MM.1S (cell line): Measurements from ENCODE around the gene AHRR.

ENCODE experiments used
- CTCF ChIP-seq: fragments of 300-600 bp; sonication (generic); IDR thresholded peaks from 2 replicates; pipeline ENCODE4 v1.5.1; 2016; ENCODE audit warnings: antibody characterized with exemption, low read length, mixed read lengths
- EZH2 ChIP-seq: fragments of 300-600 bp; sonication (generic); optimal IDR thresholded peaks from 2 replicates; pipeline ENCODE3; 2017; ENCODE audit warnings: low read depth, mild to moderate bottlenecking, antibody characterized with exemption, low read length, mixed read lengths
- EZH2phosphoT487 ChIP-seq: fragments of 300-600 bp; sonication (generic); IDR thresholded peaks from 2 replicates; pipeline ENCODE4 v1.6.1; 2018; ENCODE audit warnings: antibody characterized with exemption, low read length

- no peak for TF ChIP-seq CTCF
- TF ChIP-seq EZH2: no peak
- TF ChIP-seq EZH2phosphoT487: no peak
Observed at GRCh38 chr5:405421-405820, 83.9 kb downstream of the AHRR start.
